Muscle of back (tissue), 13 donors: ENCODE measurements around the gene RFX3. TPM values are rescaled to one million over a fixed set of nuclear protein-coding genes. Genes with fewer than 3 reads are reported as not detected.
A peak's percentile ranks its signal among the peaks of the same experiment; 100 is the strongest.

Experiments used
- DNase-seq, 3 donors: peaks; one replicate each; pipeline versions ENCODE4 v3.0.0 to v3.0.0-alpha.2; 2013
- long read RNA-seq, 9 donors: transcript quantifications; one replicate each; lab custom pipeline, GENCODE V29; 2026
- polyA plus RNA-seq, 10 donors: library from polyadenylated mRNA; unstranded; fragments of 120-200 nt; gene quantifications; one replicate each; pipeline ENCODE4 v1.2.1, GENCODE V29; 2013; ENCODE audit not compliant: insufficient read length in 10 of 10

Gene RFX3
- 1 to 10 TPM; 3.3 to 7.3 (median 5.7) TPM for polyA plus RNA-seq
- long read RNA-seq, donor 1 = 0 reads
- long read RNA-seq, donor 2, full-length matches to known transcripts = 1 of 1 reads
- long read RNA-seq, donor 2, partial matches to known transcripts = 0 of 1 reads
- long read RNA-seq, donor 2, other reads (novel, unspliced or antisense) = 0 of 1 reads
- long read RNA-seq, donor 3 = 0 reads
- long read RNA-seq, donor 4 = 0 reads
- long read RNA-seq, donor 5, full-length matches to known transcripts = 1 of 1 reads
- long read RNA-seq, donor 5, partial matches to known transcripts = 0 of 1 reads
- long read RNA-seq, donor 5, other reads (novel, unspliced or antisense) = 0 of 1 reads
- long read RNA-seq, donor 6, full-length matches to known transcripts = 1 of 1 reads
- long read RNA-seq, donor 6, partial matches to known transcripts = 0 of 1 reads
- long read RNA-seq, donor 6, other reads (novel, unspliced or antisense) = 0 of 1 reads
- long read RNA-seq, donor 7 = 0 reads
- long read RNA-seq, donor 8 = 0 reads
- long read RNA-seq, donor 9 = 0 reads

GRCh38 chr9:3525836-3526164 lies at the start of gene RFX3:
Gene RFX3, minus strand, starts transcription at chr9:3526001. Its CDS starts 130,413 bp downstream, at chr9:3395588.
- peak; percentile 95 to 97 (median 96) for DNase-seq

GRCh38 chr9:3571500-3571899 lies 45.7 kb upstream of the RFX3 start:
- DNase-seq = no peak

- DNase-seq = no peak
Measured at GRCh38 chr9:3569529-3569928, 43.7 kb upstream of the RFX3 start.

- DNase-seq = no peak
Measured at GRCh38 chr9:3567988-3568387, 42.2 kb upstream of the RFX3 start.

GRCh38 chr9:3553076-3553765 lies 27.4 kb upstream of the RFX3 start:
- no peak for DNase-seq

- DNase-seq = no peak
Measured at GRCh38 chr9:3549225-3549624, 23.4 kb upstream of the RFX3 start.

GRCh38 chr9:3548648-3549047 lies 22.8 kb upstream of the RFX3 start:
- no peak for DNase-seq

GRCh38 chr9:3541206-3541605 lies 15.4 kb upstream of the RFX3 start:
- no peak for DNase-seq

- DNase-seq = no peak
Measured at GRCh38 chr9:3534614-3535404, 9.0 kb upstream of the RFX3 start.

GRCh38 chr9:3532158-3532557 lies 6.4 kb upstream of the RFX3 start:
- DNase-seq = no peak

- no peak for DNase-seq
Measured at GRCh38 chr9:3528451-3528850, 2.6 kb upstream of the RFX3 start.

- peak in 1 of 3 donors; percentile 28 for DNase-seq
Measured at GRCh38 chr9:3526997-3527940, 1.5 kb upstream of the RFX3 start.

GRCh38 chr9:3526165-3526996 lies 580 bp upstream of the RFX3 start:
- peak; percentile 89 to 98 (median 92) for DNase-seq

- peak in 1 of 3 donors; percentile 67 for DNase-seq
Measured at GRCh38 chr9:3525096-3525835, 535 bp downstream of the RFX3 start.

- DNase-seq = no peak
Measured at GRCh38 chr9:3521966-3522365, 3.8 kb downstream of the RFX3 start.

- DNase-seq = no peak
Measured at GRCh38 chr9:3520564-3520963, 5.2 kb downstream of the RFX3 start.

GRCh38 chr9:3517377-3518048 lies 8.3 kb downstream of the RFX3 start:
- DNase-seq = no peak

GRCh38 chr9:3516667-3517330 lies 9.0 kb downstream of the RFX3 start:
- DNase-seq = no peak
